Suprapubic skin (tissue), 4 donors: Measurements from ENCODE around the gene CEACAM21.

Experiments
- EP300 ChIP-seq: sonication (generic); formaldehyde crosslinking; IDR thresholded peaks from one replicate; pipeline ENCODE4 v1.6.1; 2017; ENCODE audit warnings: antibody characterized with exemption
- POLR2A ChIP-seq, 2 donors: fragments of 450-650 bp; IDR thresholded peaks; one replicate each; pipeline ENCODE4 v1.6.1; 2017; ENCODE audit warnings: antibody characterized with exemption in 2 of 2, mild to moderate bottlenecking in 2 of 2, moderate library complexity in 2 of 2
- POLR2AphosphoS5 ChIP-seq, 3 donors: sonication (generic); formaldehyde crosslinking; IDR thresholded peaks; one replicate each; pipeline ENCODE4 v1.6.1; 2017; ENCODE audit warnings: antibody characterized with exemption in 3 of 3
- TF ChIP-seq, protein P1 (sequence below), 2 donors: fragments of 200-600 bp in 1 of 2; fragments of 450-650 bp in 1 of 2; sonication (generic) in 1 of 2; IDR thresholded peaks; one replicate each; pipeline ENCODE4 v1.5.1; 2016 to 2019; ENCODE audit warnings: antibody characterized with exemption in 2 of 2, mild to moderate bottlenecking in 1 of 2, moderate library complexity in 1 of 2

DNA sequence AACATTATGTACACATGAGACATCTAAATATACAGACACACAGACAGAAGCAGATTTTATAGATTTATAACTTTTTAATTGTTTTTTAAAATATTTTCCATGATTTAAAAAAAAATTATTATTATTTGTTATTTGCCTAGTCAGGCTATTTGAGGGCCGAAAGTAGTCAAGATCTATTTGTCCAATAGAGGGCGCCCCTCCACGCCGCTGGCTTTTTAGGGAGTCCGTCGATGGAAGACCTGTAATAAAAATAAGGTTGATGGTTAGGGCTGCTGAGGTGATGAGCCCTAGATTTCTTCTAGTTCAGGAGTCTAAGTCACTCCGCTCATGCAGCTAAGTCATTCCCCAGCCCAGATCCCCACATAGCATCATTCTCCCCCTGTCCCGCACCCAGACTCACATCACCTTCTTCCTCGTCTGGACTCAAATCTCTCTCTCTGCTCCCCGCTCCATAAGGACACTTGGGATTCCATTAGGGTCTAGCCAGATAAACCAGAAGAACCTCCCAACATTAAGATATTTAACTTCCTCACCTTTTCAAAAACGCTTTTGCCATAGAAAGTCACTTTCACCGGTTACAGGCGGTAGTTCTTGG is 33.9 kb upstream of the CEACAM21 start:
- TF ChIP-seq POLR2A (IDR thresholded peaks at IDR 0.05) (no peak), EP300 (no peak), POLR2AphosphoS5 (IDR thresholded peaks at IDR 0.05) (no peak)
- TF ChIP-seq, protein P1, sequence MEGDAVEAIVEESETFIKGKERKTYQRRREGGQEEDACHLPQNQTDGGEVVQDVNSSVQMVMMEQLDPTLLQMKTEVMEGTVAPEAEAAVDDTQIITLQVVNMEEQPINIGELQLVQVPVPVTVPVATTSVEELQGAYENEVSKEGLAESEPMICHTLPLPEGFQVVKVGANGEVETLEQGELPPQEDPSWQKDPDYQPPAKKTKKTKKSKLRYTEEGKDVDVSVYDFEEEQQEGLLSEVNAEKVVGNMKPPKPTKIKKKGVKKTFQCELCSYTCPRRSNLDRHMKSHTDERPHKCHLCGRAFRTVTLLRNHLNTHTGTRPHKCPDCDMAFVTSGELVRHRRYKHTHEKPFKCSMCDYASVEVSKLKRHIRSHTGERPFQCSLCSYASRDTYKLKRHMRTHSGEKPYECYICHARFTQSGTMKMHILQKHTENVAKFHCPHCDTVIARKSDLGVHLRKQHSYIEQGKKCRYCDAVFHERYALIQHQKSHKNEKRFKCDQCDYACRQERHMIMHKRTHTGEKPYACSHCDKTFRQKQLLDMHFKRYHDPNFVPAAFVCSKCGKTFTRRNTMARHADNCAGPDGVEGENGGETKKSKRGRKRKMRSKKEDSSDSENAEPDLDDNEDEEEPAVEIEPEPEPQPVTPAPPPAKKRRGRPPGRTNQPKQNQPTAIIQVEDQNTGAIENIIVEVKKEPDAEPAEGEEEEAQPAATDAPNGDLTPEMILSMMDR (IDR thresholded peaks at IDR 0.05), result peak in 1 of 2 donors; percentile 52
